Nephron progenitor cell (in vitro differentiated cells): ENCODE measurements around the gene RTEL1.

Source experiments
- DNase-seq: peaks from one replicate; pipeline ENCODE4 v3.0.0; 2021
- H3K27ac Mint-ChIP-seq: 2 replicates; pipeline ENCODE4 v1.8.0; 2021; ENCODE audit warnings: mild to moderate bottlenecking, moderate library complexity, mixed read lengths
- H3K27me3 Mint-ChIP-seq: 2 replicates; pipeline ENCODE4 v1.8.0; 2021; ENCODE audit warnings: mild to moderate bottlenecking, low read depth, mixed read lengths; ENCODE audit not compliant: poor library complexity
- H3K36me3 Mint-ChIP-seq: 2 replicates; pipeline ENCODE4 v1.8.0; 2021; ENCODE audit warnings: low read depth, mixed read lengths
- H3K4me1 Mint-ChIP-seq: 2 replicates; pipeline ENCODE4 v1.8.0; 2021; ENCODE audit warnings: mixed read lengths
- H3K4me3 Mint-ChIP-seq: 2 replicates; pipeline ENCODE4 v1.8.0; 2021; ENCODE audit warnings: mild to moderate bottlenecking, moderate library complexity, mixed read lengths
- H3K9me3 Mint-ChIP-seq: 2 replicates; pipeline ENCODE4 v1.8.0; 2021; ENCODE audit warnings: mild to moderate bottlenecking, moderate library complexity, mixed read lengths
- CTCF ChIP-seq: fragments of 200-600 bp; sonication (generic); IDR thresholded peaks from 2 replicates; pipeline ENCODE4 v1.5.0; 2021; ENCODE audit warnings: antibody characterized with exemption

The RTEL1 gene

GRCh38 chr20:63662813-63663189, 4.7 kb downstream of the RTEL1 start:
- TF ChIP-seq CTCF: no peak
- H3K4me1 Mint-ChIP-seq: peaks cover 26% of the 10 kb centered on the region
- H3K9me3 Mint-ChIP-seq: no peaks in the 10 kb centered on the region
- H3K27me3 Mint-ChIP-seq: no peaks in the 10 kb centered on the region
- H3K4me3 Mint-ChIP-seq: no peak overlapping the region
- DNase-seq: no peak
- peaks cover 26% of the 10 kb centered on the region for H3K36me3 Mint-ChIP-seq
- H3K27ac Mint-ChIP-seq: no peak overlapping the region

DNA sequence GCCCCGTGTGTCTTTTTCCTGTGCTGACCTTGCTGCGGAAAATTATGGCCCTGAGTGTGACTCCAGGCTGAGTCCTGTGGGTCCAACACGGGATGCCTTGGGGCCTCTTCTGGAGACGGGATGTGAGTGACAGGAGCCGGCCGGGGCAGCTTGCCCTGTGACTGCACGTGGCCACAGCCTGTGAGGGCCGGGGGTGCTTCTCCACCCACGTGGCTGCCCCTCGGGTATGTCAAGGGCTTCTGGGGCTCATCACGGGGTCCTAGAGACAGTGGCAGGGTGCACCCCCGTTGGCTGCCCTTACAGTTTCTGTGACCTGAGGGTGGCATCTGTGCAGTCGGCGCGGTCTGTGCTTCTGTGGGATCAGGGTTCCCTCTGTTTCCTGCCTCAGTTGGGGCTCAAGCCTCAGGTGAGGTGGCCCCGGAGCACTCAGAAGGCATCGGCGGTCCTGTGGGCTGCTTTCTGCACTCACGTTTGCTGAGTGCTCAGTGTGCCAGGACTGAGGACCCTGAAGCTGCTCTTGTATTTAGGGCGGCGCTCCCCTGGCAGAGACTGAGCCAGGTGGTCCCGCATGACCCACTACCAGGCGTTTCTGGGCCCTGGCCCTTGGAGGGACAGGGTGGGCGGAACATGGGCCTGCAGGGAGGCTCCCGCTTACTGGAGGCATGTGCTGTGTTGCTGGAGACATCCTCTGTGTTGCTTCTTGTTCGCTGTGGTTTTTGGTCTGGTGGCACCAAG, 5.4 kb downstream of the RTEL1 start:
- Mint-ChIP-seq H3K4me3 (no peak overlapping the region), H3K27ac (no peak overlapping the region), H3K36me3 (peaks cover 32% of the 10 kb centered on the region), H3K9me3 (no peaks in the 10 kb centered on the region), H3K4me1 (peaks cover 20% of the 10 kb centered on the region), H3K27me3 (no peaks in the 10 kb centered on the region)
- no peak for TF ChIP-seq CTCF
- no peak for DNase-seq

GRCh38 chr20:63664143-63664851, 6.2 kb downstream of the RTEL1 start:
- Mint-ChIP-seq H3K4me3 (no peak overlapping the region), H3K36me3 (peaks cover 39% of the 10 kb centered on the region), H3K4me1 (peaks cover 12% of the 10 kb centered on the region), H3K27ac (no peak overlapping the region), H3K27me3 (no peaks in the 10 kb centered on the region), H3K9me3 (no peaks in the 10 kb centered on the region)
- no peak for DNase-seq
- TF ChIP-seq CTCF: no peak

DNA sequence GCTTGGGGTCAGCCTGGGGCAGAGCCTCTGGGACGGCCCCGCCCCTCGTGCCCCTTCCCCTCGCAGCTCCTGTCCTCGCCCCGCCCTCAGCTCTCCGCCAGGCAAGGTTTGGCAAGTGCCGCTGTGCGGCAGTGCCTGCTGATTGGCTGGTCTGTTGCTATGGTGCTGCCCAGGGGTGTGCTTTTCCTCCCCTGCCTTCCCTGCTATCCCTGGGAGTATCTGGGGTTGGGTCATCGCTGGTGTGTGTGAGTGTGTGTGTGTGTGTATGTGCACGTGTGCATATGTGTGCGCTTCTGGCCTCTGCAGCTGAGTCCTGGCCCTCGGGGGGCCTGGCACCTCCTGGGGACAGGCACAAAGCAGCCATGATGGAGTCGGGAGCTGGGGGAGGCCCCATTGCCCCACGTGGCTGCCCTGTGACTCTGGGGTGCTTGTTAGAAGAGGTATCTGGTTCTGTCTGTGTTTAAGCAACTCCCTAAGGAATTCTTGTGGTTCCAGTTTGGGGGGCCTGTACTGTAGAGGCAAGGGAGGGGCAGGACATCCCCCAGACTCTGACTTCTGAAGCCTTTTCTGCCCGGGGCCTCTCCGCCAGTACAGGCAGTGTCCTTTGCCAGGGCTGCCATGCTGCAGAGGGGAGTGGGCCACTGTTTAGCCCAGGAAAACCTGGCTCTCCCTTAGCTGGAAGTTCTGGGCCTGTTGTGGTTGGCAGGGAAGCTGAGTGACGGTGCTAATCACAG, 6.9 kb downstream of the RTEL1 start:
- Mint-ChIP-seq H3K4me1 (peaks cover 5% of the 10 kb centered on the region), H3K9me3 (no peaks in the 10 kb centered on the region), H3K27me3 (no peaks in the 10 kb centered on the region), H3K27ac (peak overlapping the region; percentile 88), H3K36me3 (peaks cover 34% of the 10 kb centered on the region), H3K4me3 (peak overlapping the region; percentile 30)
- TF ChIP-seq CTCF: no peak
- peak; percentile 64 for DNase-seq

DNA sequence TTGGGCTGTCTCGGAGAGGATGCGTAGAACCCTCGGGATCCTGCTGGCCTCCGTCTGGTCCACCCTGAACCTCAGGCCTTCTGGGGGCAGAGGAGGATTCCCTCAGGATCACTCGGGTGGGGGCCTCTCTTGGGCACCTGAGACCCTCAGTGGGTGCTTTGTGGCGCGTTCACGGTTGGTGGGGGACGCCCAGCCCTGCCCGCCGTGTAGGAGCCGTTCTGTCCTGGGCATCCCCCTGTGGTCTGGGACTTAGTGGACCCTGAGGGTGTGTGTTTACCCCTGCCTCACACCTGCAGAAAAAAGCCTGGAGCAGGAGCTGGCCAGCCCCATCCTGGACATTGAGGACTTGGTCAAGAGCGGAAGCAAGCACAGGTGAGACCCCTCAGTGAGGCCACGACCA, 7.6 kb downstream of the RTEL1 start:
- H3K27me3 Mint-ChIP-seq: no peaks in the 10 kb centered on the region
- H3K27ac Mint-ChIP-seq: no peak overlapping the region
- peaks cover 5% of the 10 kb centered on the region for H3K4me1 Mint-ChIP-seq
- H3K36me3 Mint-ChIP-seq: peaks cover 39% of the 10 kb centered on the region
- H3K9me3 Mint-ChIP-seq: no peaks in the 10 kb centered on the region
- no peak for TF ChIP-seq CTCF
- no peak for DNase-seq
- no peak overlapping the region for H3K4me3 Mint-ChIP-seq
